GM12878 (cell line): ENCODE data around the gene SURF6. TPM values are rescaled to one million over a fixed set of nuclear protein-coding genes. Genes with fewer than 3 reads are reported as not detected.

Source experiments
- BCL11A ChIP-seq: IDR thresholded peaks from 2 replicates; pipeline ENCODE4 v1.6.1; 2011; ENCODE audit warnings: low read depth, low read length
- BRCA1 ChIP-seq: IDR thresholded peaks from 2 replicates; pipeline ENCODE4 v1.6.1; 2011; ENCODE audit warnings: low read depth, low read length, improper control_type of control experiment
- E2F4 ChIP-seq: IDR thresholded peaks from 2 replicates; pipeline ENCODE4 v1.6.1; 2012; ENCODE audit warnings: low read depth, low read length, improper control_type of control experiment
- IKZF2 ChIP-seq, 2 experiments: fragments of 450-650 bp; IDR thresholded peaks; 2 replicates each; pipeline ENCODE4 v1.6.1; 2017; ENCODE audit warnings: mild to moderate bottlenecking in 2 of 2, moderate library complexity in 2 of 2
- JUNB ChIP-seq: IDR thresholded peaks from 2 replicates; pipeline ENCODE4 v1.6.1; 2016; ENCODE audit warnings: antibody characterized with exemption, mild to moderate bottlenecking
- MXI1 ChIP-seq: fragments of 150-350 bp; IDR thresholded peaks from 2 replicates; pipeline ENCODE4 v1.6.1; 2011; ENCODE audit warnings: low read depth, mild to moderate bottlenecking, inconsistent platforms, low read length, improper control_type of control experiment
- MYC ChIP-seq: IDR thresholded peaks from 2 replicates; pipeline ENCODE4 v1.6.1; 2011; ENCODE audit warnings: mild to moderate bottlenecking, low read length, moderate library complexity, inconsistent platforms; ENCODE audit not compliant: insufficient read depth, insufficient replicate concordance, insufficient read length, severe bottlenecking
- NFIC ChIP-seq: IDR thresholded peaks from 2 replicates; pipeline ENCODE4 v1.6.1; 2012; ENCODE audit warnings: low read depth, mild to moderate bottlenecking, inconsistent platforms, low read length, moderate library complexity
- NFXL1 ChIP-seq: fragments of 450-650 bp; IDR thresholded peaks from 2 replicates; pipeline ENCODE4 v1.6.1; 2017; ENCODE audit warnings: antibody characterized with exemption, mild to moderate bottlenecking, borderline replicate concordance
- NRF1 ChIP-seq: conservative IDR thresholded peaks from 2 replicates; pipeline ENCODE4 v1.6.1; 2011; ENCODE audit warnings: mild to moderate bottlenecking, low read depth, low read length, improper control_type of control experiment
- RAD51 ChIP-seq: fragments of 450-650 bp; IDR thresholded peaks from 2 replicates; pipeline ENCODE4 v1.6.1; 2016; ENCODE audit warnings: moderate library complexity, mild to moderate bottlenecking, inconsistent platforms
- RFX5 ChIP-seq: IDR thresholded peaks from 2 replicates; pipeline ENCODE4 v1.6.1; 2011; ENCODE audit warnings: low read depth, low read length, improper control_type of control experiment
- SMAD5 ChIP-seq: IDR thresholded peaks from 2 replicates; pipeline ENCODE4 v1.6.1; 2016; ENCODE audit warnings: antibody characterized with exemption, low read depth
- SMARCA5 ChIP-seq: fragments of 450-650 bp; IDR thresholded peaks from 2 replicates; pipeline ENCODE4 v1.6.1; 2017; ENCODE audit warnings: mild to moderate bottlenecking
- SPI1 ChIP-seq: IDR thresholded peaks from 2 replicates; pipeline ENCODE4 v1.6.1; 2011; ENCODE audit warnings: low read depth, mild to moderate bottlenecking, low read length, moderate library complexity, borderline replicate concordance; ENCODE audit not compliant: insufficient read depth
- ZBED1 ChIP-seq: IDR thresholded peaks from 2 replicates; pipeline ENCODE4 v1.6.1; 2016; ENCODE audit warnings: borderline replicate concordance
- polyA plus RNA-seq, 11 experiments: library from polyadenylated mRNA; depleted of rRNA in 4 of 11; unstranded in 6 of 11; stranded (reverse) in 5 of 11; fragments of >200 nt; fragmentation: Nextera tagmentation in 4 of 11; fragmentation: Illumina TruSeq in 1 of 11; extraction: Ambion mirVana in 4 of 11; extraction: Trizol in 1 of 11; gene quantifications; 1 replicate in 1 of 11; 2 replicates in 10 of 11; pipeline versions ENCODE4 v1.2.1 to v1.2.3, GENCODE V29; 2011 to 2016; ENCODE audit warnings: inconsistent platforms in 2 of 11, missing spikeins in 2 of 11, low read depth in 1 of 11
- total RNA-seq, 4 experiments: library from RNA; depleted of rRNA in 3 of 4; stranded (reverse); fragments of >200 nt in 3 of 4; fragmentation: Illumina TruSeq in 1 of 4; extraction: Trizol in 1 of 4; gene quantifications; 2 replicates each; pipeline versions ENCODE4 v1.2.1 to v1.2.3, GENCODE V29; 2013 to 2021
- TF ChIP-seq, protein P1 (sequence below): IDR thresholded peaks from 2 replicates; pipeline ENCODE4 v1.6.1; 2012; ENCODE audit warnings: mild to moderate bottlenecking, low read depth, low read length
- TF ChIP-seq, protein P2 (sequence below): fragments of 450-650 bp; IDR thresholded peaks from 2 replicates; pipeline ENCODE4 v1.6.1; 2016; ENCODE audit warnings: mild to moderate bottlenecking
- TF ChIP-seq, protein P3 (sequence below): fragments of 450-650 bp; IDR thresholded peaks from 2 replicates; pipeline ENCODE4 v1.6.1; 2017; ENCODE audit warnings: low read depth, mild to moderate bottlenecking, moderate library complexity
- TF ChIP-seq, protein P4 (sequence below): IDR thresholded peaks from 2 replicates; pipeline ENCODE4 v1.6.1; 2012; ENCODE audit warnings: low read length, inconsistent platforms

SURF6 gene
- total and polyA plus RNA-seq, 10 of the 15 experiments (the other 5 are each of a cell fraction or from before 2014, with no cell fraction given): 2.2 to 27.2 (median 15.1) TPM

DNA sequence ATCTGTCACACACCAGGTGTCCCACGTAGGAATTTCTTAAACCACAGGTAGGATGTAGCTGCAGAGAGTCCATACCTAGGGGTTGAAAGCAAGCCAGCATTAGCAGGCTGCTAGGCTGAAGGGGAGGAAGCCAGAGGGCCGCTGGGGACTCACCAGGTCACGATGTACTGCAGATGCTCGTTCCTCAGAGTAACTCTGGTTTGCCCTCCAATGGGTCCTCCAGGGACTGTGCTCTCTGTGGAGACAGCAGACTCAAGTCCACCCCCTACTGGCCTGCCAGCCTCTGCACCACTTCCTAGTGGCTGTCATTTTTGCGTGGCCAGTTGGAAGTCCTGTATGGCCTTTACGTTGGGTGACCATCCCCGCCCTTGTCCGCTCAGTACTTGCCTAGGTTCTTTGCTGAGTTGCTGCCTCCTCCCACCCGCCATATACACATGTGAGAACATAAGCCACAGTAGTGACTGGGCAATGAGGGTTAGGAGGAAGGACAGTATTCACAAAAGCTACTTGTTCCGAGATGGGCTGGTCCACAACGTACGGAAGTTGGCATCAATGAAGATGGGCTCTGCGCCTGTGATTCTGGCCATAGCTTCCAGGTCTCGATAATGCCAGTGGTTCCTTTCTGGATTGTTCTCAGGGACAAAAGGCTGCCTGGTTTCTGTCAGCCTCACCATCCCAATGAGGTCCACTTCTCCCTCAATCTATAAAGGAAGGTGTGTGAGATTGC lies 16.1 kb upstream of the SURF6 start (continued):
- TF ChIP-seq, protein P1, sequence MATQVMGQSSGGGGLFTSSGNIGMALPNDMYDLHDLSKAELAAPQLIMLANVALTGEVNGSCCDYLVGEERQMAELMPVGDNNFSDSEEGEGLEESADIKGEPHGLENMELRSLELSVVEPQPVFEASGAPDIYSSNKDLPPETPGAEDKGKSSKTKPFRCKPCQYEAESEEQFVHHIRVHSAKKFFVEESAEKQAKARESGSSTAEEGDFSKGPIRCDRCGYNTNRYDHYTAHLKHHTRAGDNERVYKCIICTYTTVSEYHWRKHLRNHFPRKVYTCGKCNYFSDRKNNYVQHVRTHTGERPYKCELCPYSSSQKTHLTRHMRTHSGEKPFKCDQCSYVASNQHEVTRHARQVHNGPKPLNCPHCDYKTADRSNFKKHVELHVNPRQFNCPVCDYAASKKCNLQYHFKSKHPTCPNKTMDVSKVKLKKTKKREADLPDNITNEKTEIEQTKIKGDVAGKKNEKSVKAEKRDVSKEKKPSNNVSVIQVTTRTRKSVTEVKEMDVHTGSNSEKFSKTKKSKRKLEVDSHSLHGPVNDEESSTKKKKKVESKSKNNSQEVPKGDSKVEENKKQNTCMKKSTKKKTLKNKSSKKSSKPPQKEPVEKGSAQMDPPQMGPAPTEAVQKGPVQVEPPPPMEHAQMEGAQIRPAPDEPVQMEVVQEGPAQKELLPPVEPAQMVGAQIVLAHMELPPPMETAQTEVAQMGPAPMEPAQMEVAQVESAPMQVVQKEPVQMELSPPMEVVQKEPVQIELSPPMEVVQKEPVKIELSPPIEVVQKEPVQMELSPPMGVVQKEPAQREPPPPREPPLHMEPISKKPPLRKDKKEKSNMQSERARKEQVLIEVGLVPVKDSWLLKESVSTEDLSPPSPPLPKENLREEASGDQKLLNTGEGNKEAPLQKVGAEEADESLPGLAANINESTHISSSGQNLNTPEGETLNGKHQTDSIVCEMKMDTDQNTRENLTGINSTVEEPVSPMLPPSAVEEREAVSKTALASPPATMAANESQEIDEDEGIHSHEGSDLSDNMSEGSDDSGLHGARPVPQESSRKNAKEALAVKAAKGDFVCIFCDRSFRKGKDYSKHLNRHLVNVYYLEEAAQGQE: no peak
- TF ChIP-seq BRCA1: no peak
- TF ChIP-seq, protein P2, sequence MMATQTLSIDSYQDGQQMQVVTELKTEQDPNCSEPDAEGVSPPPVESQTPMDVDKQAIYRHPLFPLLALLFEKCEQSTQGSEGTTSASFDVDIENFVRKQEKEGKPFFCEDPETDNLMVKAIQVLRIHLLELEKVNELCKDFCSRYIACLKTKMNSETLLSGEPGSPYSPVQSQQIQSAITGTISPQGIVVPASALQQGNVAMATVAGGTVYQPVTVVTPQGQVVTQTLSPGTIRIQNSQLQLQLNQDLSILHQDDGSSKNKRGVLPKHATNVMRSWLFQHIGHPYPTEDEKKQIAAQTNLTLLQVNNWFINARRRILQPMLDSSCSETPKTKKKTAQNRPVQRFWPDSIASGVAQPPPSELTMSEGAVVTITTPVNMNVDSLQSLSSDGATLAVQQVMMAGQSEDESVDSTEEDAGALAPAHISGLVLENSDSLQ: no peak
- no peak for TF ChIP-seq MYC
- TF ChIP-seq RAD51: no peak
- no peak for TF ChIP-seq IKZF2 (IDR thresholded peaks at IDR 0.05)
- TF ChIP-seq ZBED1: 0 out of 2 replicates have a peak, but pooled peaks have one; percentile 31
- TF ChIP-seq E2F4: no peak
- TF ChIP-seq MXI1: no peak
- no peak for TF ChIP-seq NFXL1
- no peak for TF ChIP-seq JUNB
- TF ChIP-seq NFIC: no peak
- no peak for TF ChIP-seq BCL11A
- TF ChIP-seq SMAD5: peak; percentile 72
- TF ChIP-seq, protein P3, sequence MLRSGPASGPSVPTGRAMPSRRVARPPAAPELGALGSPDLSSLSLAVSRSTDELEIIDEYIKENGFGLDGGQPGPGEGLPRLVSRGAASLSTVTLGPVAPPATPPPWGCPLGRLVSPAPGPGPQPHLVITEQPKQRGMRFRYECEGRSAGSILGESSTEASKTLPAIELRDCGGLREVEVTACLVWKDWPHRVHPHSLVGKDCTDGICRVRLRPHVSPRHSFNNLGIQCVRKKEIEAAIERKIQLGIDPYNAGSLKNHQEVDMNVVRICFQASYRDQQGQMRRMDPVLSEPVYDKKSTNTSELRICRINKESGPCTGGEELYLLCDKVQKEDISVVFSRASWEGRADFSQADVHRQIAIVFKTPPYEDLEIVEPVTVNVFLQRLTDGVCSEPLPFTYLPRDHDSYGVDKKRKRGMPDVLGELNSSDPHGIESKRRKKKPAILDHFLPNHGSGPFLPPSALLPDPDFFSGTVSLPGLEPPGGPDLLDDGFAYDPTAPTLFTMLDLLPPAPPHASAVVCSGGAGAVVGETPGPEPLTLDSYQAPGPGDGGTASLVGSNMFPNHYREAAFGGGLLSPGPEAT: no peak
- no peak for TF ChIP-seq SMARCA5
- TF ChIP-seq, protein P4, sequence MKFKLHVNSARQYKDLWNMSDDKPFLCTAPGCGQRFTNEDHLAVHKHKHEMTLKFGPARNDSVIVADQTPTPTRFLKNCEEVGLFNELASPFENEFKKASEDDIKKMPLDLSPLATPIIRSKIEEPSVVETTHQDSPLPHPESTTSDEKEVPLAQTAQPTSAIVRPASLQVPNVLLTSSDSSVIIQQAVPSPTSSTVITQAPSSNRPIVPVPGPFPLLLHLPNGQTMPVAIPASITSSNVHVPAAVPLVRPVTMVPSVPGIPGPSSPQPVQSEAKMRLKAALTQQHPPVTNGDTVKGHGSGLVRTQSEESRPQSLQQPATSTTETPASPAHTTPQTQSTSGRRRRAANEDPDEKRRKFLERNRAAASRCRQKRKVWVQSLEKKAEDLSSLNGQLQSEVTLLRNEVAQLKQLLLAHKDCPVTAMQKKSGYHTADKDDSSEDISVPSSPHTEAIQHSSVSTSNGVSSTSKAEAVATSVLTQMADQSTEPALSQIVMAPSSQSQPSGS: no peak; the same call in 1 of the 2 replicates
- TF ChIP-seq NRF1: no peak
- no peak for TF ChIP-seq SPI1
- TF ChIP-seq RFX5: no peak
